Neural cell (in vitro differentiated cells): ENCODE measurements around the gene TMEM59. TPM values are rescaled to one million over a fixed set of nuclear protein-coding genes. Genes with fewer than 3 reads are reported as not detected.
"Not testable (repeated sequence)": the region's sequence is repeated elsewhere in the genome, so short reads cannot be mapped to it uniquely, and the experiment has no call there.

ENCODE experiments used
- H2AFZ ChIP-seq: fragments of 200-600, 300-800 bp; sonication (generic), shearing (Covaris generic); 2 replicates; pipeline ENCODE4 v1.6.0; 2014; ENCODE audit warnings: low read depth, mild to moderate bottlenecking, antibody characterized with exemption, low read length, moderate library complexity
- H3F3A ChIP-seq: fragments of 200-600 bp; shearing (Covaris generic); 2 replicates; pipeline ENCODE4 v1.6.1; 2016; ENCODE audit warnings: mild to moderate bottlenecking, moderate library complexity, mixed read lengths, antibody characterized with exemption, low read length; ENCODE audit not compliant: insufficient read depth, poor library complexity, severe bottlenecking
- H3K27ac ChIP-seq: fragments of 200-600, 300-800 bp; sonication (generic), shearing (Covaris generic); 2 replicates; pipeline ENCODE4 v1.5.1; 2014; ENCODE audit warnings: mild to moderate bottlenecking, low read length, moderate library complexity
- H3K27me3 ChIP-seq: fragments of 300-800, 200-600 bp; sonication (generic), shearing (Covaris generic); 2 replicates; pipeline ENCODE4 v1.6.0; 2014; ENCODE audit warnings: mild to moderate bottlenecking, low read depth, low read length, moderate library complexity; ENCODE audit not compliant: insufficient read depth
- H3K36me3 ChIP-seq: fragments of 300-800, 200-600 bp; sonication (generic), shearing (Covaris generic); 2 replicates; pipeline ENCODE4 v1.5.1; 2014; ENCODE audit warnings: mild to moderate bottlenecking, antibody characterized with exemption, low read length, moderate library complexity; ENCODE audit not compliant: insufficient read depth
- H3K4me2 ChIP-seq: fragments of 300-800, 200-600 bp; sonication (generic), shearing (Covaris generic); 2 replicates; pipeline ENCODE4 v1.6.0; 2014; ENCODE audit warnings: mild to moderate bottlenecking, low read length
- H3K4me3 ChIP-seq: fragments of 300-800, 200-600 bp; sonication (generic), shearing (Covaris generic); 2 replicates; pipeline ENCODE4 v1.5.1; 2014; ENCODE audit warnings: mild to moderate bottlenecking, low read length, moderate library complexity
- H3K79me2 ChIP-seq: fragments of 200-600 bp; shearing (Covaris generic); replicated peaks from 2 replicates; pipeline ENCODE4 v1.6.0; 2014; ENCODE audit warnings: mild to moderate bottlenecking, low read length, moderate library complexity; ENCODE audit not compliant: insufficient read depth
- H3K9ac ChIP-seq: fragments of 300-800, 200-600 bp; sonication (generic), shearing (Covaris generic); 2 replicates; pipeline ENCODE4 v1.6.1; 2016; ENCODE audit warnings: mild to moderate bottlenecking, low read length, mixed read lengths
- H3K9me2 ChIP-seq: fragments of 200-600 bp; shearing (Covaris generic); 2 replicates; pipeline ENCODE4 v1.6.1; 2016; ENCODE audit warnings: mild to moderate bottlenecking, low read length, mixed read lengths; ENCODE audit not compliant: insufficient read depth
- H3K9me3 ChIP-seq: fragments of 200-600, 300-800 bp; sonication (generic), shearing (Covaris generic); 2 replicates; pipeline ENCODE4 v1.6.1; 2016; ENCODE audit warnings: mild to moderate bottlenecking, mixed run types, low read length, moderate library complexity, mixed read lengths
- H4K20me1 ChIP-seq: fragments of 200-600 bp; shearing (Covaris generic); 2 replicates; pipeline ENCODE4 v1.6.1; 2016; ENCODE audit warnings: mild to moderate bottlenecking, mixed run types; ENCODE audit not compliant: insufficient read depth
- EP300 ChIP-seq: fragments of 450-650 bp; conservative IDR thresholded peaks from 2 replicates; pipeline ENCODE4 v1.6.1; 2014; ENCODE audit warnings: antibody characterized with exemption, mild to moderate bottlenecking, moderate library complexity; ENCODE audit not compliant: poor library complexity, severe bottlenecking
- EZH2 ChIP-seq: fragments of 200-600, 300-800 bp; shearing (Covaris generic), sonication (generic); IDR thresholded peaks from 2 replicates; pipeline ENCODE4 v1.6.1; 2014; ENCODE audit warnings: antibody characterized with exemption, low read length, borderline replicate concordance, mild to moderate bottlenecking; ENCODE audit not compliant: insufficient read depth, poor library complexity, severe bottlenecking
- MXI1 ChIP-seq: fragments of 450-650 bp; conservative IDR thresholded peaks from 2 replicates; pipeline ENCODE4 v1.6.1; 2014; ENCODE audit warnings: antibody characterized with exemption, mild to moderate bottlenecking; ENCODE audit not compliant: poor library complexity, severe bottlenecking
- POLR2AphosphoS5 ChIP-seq: IDR thresholded peaks from 2 replicates; pipeline ENCODE4 v1.6.1; 2012
- RAD21 ChIP-seq: fragments of 450-650 bp; conservative IDR thresholded peaks from 2 replicates; pipeline ENCODE4 v1.6.1; 2014; ENCODE audit warnings: antibody characterized with exemption, mild to moderate bottlenecking, moderate library complexity
- REST ChIP-seq: IDR thresholded peaks from 2 replicates; pipeline ENCODE4 v1.6.1; 2012; ENCODE audit warnings: borderline replicate concordance
- SMC3 ChIP-seq: fragments of 450-650 bp; conservative IDR thresholded peaks from 2 replicates; pipeline ENCODE4 v1.6.1; 2014; ENCODE audit warnings: antibody characterized with exemption, mild to moderate bottlenecking, moderate library complexity; ENCODE audit not compliant: poor library complexity
- TAF1 ChIP-seq: IDR thresholded peaks from 2 replicates; pipeline ENCODE4 v1.6.1; 2012; ENCODE audit warnings: low read depth
- polyA plus RNA-seq: library from polyadenylated mRNA; depleted of rRNA; stranded (reverse); fragments of >200 nt; gene quantifications from 2 replicates; pipeline ENCODE4 v1.2.3, GENCODE V29; 2014
- TF ChIP-seq, protein P1 (sequence below): fragments of 450-650 bp; IDR thresholded peaks from 2 replicates; pipeline ENCODE4 v1.5.1; 2014; ENCODE audit warnings: antibody characterized with exemption, mild to moderate bottlenecking, moderate library complexity; ENCODE audit not compliant: poor library complexity, severe bottlenecking

Gene TMEM59
- polyA plus RNA-seq, 1 donor from 2014 or later: 328 TPM

- Histone ChIP-seq H4K20me1 (no peaks in the 10 kb centered on the region), H3F3A (no peaks in the 10 kb centered on the region), H3K9me3 (no peaks in the 10 kb centered on the region), H3K4me3 (no peak overlapping the region), H3K79me2 (no peaks in the 10 kb centered on the region), H3K9ac (no peak overlapping the region), H2AFZ (no peak overlapping the region), H3K9me2 (no peaks in the 10 kb centered on the region), H3K4me2 (no peak overlapping the region), H3K27ac (no peak overlapping the region), H3K36me3 (peaks cover 5% of the 10 kb centered on the region), H3K27me3 (no peaks in the 10 kb centered on the region)
- TF ChIP-seq MXI1 (no peak), SMC3 (no peak), TAF1 (no peak), REST (no peak), EZH2 (no peak), RAD21 (no peak), EP300 (no peak), POLR2AphosphoS5 (no peak)
- TF ChIP-seq, protein P1, sequence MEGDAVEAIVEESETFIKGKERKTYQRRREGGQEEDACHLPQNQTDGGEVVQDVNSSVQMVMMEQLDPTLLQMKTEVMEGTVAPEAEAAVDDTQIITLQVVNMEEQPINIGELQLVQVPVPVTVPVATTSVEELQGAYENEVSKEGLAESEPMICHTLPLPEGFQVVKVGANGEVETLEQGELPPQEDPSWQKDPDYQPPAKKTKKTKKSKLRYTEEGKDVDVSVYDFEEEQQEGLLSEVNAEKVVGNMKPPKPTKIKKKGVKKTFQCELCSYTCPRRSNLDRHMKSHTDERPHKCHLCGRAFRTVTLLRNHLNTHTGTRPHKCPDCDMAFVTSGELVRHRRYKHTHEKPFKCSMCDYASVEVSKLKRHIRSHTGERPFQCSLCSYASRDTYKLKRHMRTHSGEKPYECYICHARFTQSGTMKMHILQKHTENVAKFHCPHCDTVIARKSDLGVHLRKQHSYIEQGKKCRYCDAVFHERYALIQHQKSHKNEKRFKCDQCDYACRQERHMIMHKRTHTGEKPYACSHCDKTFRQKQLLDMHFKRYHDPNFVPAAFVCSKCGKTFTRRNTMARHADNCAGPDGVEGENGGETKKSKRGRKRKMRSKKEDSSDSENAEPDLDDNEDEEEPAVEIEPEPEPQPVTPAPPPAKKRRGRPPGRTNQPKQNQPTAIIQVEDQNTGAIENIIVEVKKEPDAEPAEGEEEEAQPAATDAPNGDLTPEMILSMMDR: no peak
These were observed 25.2 kb downstream of the TMEM59 start for GRCh38 chr1:54027848-54028247.

DNA sequence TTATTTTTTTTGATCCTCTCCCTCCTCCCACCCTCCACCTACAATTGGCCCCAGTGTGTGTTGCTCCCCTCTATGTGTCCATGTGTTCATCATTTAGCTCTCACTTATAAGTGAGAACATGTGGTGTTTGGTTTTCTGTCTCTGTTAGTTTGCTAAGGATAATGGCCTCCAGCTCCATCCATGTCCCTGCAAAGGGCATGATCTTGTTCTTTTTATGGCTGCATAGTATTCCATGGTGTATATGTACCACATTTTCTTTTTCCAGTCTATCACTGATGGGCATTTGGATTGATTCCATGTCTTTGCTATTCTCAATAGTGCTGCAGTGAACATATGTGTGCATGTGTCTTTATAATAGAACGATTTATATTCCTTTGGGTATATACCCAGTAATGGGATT, 28.2 kb downstream of the TMEM59 start:
- H2AFZ ChIP-seq, H3F3A ChIP-seq, H3K36me3 ChIP-seq, H3K9me3 ChIP-seq, H3K79me2 ChIP-seq, H3K27me3 ChIP-seq, H4K20me1 ChIP-seq, H3K9me2 ChIP-seq, H3K27ac ChIP-seq, H3K4me2 ChIP-seq, H3K4me3 ChIP-seq, H3K9ac ChIP-seq: not testable (repeated sequence)

DNA sequence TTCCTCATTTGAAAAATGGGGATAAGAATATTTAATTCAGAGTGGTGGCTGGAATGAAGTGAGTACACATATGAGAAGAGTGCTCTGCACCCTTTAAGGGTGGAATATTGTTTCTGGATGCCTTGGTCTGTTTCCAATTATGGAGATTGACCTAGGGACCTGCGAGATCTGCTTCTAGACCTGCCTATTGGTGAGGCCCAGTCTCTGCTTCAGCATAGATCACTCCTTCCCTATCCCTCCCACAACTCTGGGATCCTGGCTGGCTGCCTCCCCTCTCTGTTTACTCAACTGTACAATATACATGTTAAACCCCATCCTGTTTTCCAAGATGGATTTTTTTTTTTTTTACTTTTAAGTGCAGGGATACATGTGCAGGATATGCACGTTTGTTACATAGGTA, 28.6 kb downstream of the TMEM59 start:
- Histone ChIP-seq H2AFZ (no peak overlapping the region), H3K9ac (no peak overlapping the region), H3F3A (no peaks in the 10 kb centered on the region), H3K79me2 (no peaks in the 10 kb centered on the region), H3K27me3 (no peaks in the 10 kb centered on the region), H3K9me2 (no peaks in the 10 kb centered on the region), H3K4me3 (no peak overlapping the region), H3K36me3 (no peaks in the 10 kb centered on the region), H4K20me1 (no peaks in the 10 kb centered on the region), H3K4me2 (no peak overlapping the region), H3K9me3 (no peaks in the 10 kb centered on the region), H3K27ac (no peak overlapping the region)
- TF ChIP-seq, protein P1: no peak
- TF ChIP-seq REST (no peak), POLR2AphosphoS5 (no peak), SMC3 (no peak), MXI1 (no peak), EZH2 (no peak), EP300 (no peak), RAD21 (no peak)
